Trophoblast cell (in vitro differentiated cells and primary cell): ENCODE measurements around the gene STK33.
A peak's percentile ranks its signal among the peaks of the same experiment; 100 is the strongest.

Experiments
- DNase-seq, 2 donors: peaks; one replicate each; pipeline ENCODE4 v3.0.0-alpha.2; 2016
- H2AFZ ChIP-seq: 2 replicates; pipeline ENCODE4 v1.6.1; 2013; ENCODE audit warnings: low read length, moderate library complexity, mild to moderate bottlenecking; ENCODE audit not compliant: insufficient read depth, poor library complexity
- H2AK5ac ChIP-seq: 2 replicates; pipeline ENCODE4 v1.6.1; 2013; ENCODE audit warnings: mild to moderate bottlenecking, low read length
- H2BK120ac ChIP-seq: 2 replicates; pipeline ENCODE4 v1.6.1; 2013; ENCODE audit warnings: low read length, mild to moderate bottlenecking, moderate library complexity; ENCODE audit not compliant: insufficient read depth, poor library complexity
- H2BK12ac ChIP-seq: 2 replicates; pipeline ENCODE4 v1.6.1; 2013; ENCODE audit warnings: mild to moderate bottlenecking, low read length, moderate library complexity
- H2BK5ac ChIP-seq: 2 replicates; pipeline ENCODE4 v1.6.1; 2013; ENCODE audit warnings: low read length, low read depth, moderate library complexity, mild to moderate bottlenecking; ENCODE audit not compliant: poor library complexity
- H3K14ac ChIP-seq: 2 replicates; pipeline ENCODE4 v1.6.1; 2013; ENCODE audit warnings: mild to moderate bottlenecking, low read length
- H3K18ac ChIP-seq: 2 replicates; pipeline ENCODE4 v1.6.1; 2013; ENCODE audit warnings: mild to moderate bottlenecking, low read length
- H3K23ac ChIP-seq: 2 replicates; pipeline ENCODE4 v1.6.1; 2013; ENCODE audit warnings: low read length
- H3K27ac ChIP-seq: 2 replicates; pipeline ENCODE4 v1.5.1; 2013; ENCODE audit warnings: low read depth, mild to moderate bottlenecking, inconsistent platforms, low read length, moderate library complexity
- H3K27me3 ChIP-seq: 2 replicates; pipeline ENCODE4 v1.6.1; 2013; ENCODE audit warnings: inconsistent platforms, mild to moderate bottlenecking, low read length, moderate library complexity; ENCODE audit not compliant: insufficient read depth
- H3K36me3 ChIP-seq, 2 experiments: 1 replicate in 1 of 2; 2 replicates in 1 of 2; pipeline ENCODE4 v1.6.1; 2013; ENCODE audit warnings: low read length in 2 of 2, mild to moderate bottlenecking in 2 of 2, moderate library complexity in 1 of 2; ENCODE audit not compliant: insufficient read depth in 2 of 2, control insufficient read depth in 1 of 2
- H3K4ac ChIP-seq: 2 replicates; pipeline ENCODE4 v1.6.1; 2013; ENCODE audit warnings: low read depth, mild to moderate bottlenecking, low read length, moderate library complexity
- H3K4me1 ChIP-seq, 2 experiments: 1 replicate in 1 of 2; 2 replicates in 1 of 2; pipeline ENCODE4 v1.6.1; 2013; ENCODE audit warnings: low read length in 2 of 2, mild to moderate bottlenecking in 2 of 2, moderate library complexity in 1 of 2; ENCODE audit not compliant: insufficient read depth in 2 of 2, control insufficient read depth in 1 of 2
- H3K4me2 ChIP-seq: 2 replicates; pipeline ENCODE4 v1.6.1; 2013; ENCODE audit warnings: inconsistent platforms, mild to moderate bottlenecking, low read length, moderate library complexity
- H3K4me3 ChIP-seq: 2 replicates; pipeline ENCODE4 v1.5.1; 2013; ENCODE audit warnings: mild to moderate bottlenecking, low read depth, low read length, inconsistent platforms
- H3K79me1 ChIP-seq: one replicate; pipeline ENCODE4 v1.6.1; 2013; ENCODE audit warnings: low read length
- H3K79me2 ChIP-seq: 2 replicates; pipeline ENCODE4 v1.6.1; 2013; ENCODE audit warnings: low read length, mild to moderate bottlenecking; ENCODE audit not compliant: control insufficient read depth, insufficient read depth, poor library complexity
- H3K9ac ChIP-seq: 2 replicates; pipeline ENCODE4 v1.6.1; 2013; ENCODE audit warnings: mild to moderate bottlenecking, low read length
- H3K9me3 ChIP-seq: 2 replicates; pipeline ENCODE4 v1.6.1; 2013; ENCODE audit warnings: low read depth, mild to moderate bottlenecking, control low read depth, inconsistent platforms, low read length; ENCODE audit not compliant: insufficient read depth
- H4K12ac ChIP-seq: 2 replicates; pipeline ENCODE4 v1.6.1; 2013; ENCODE audit warnings: low read depth, mild to moderate bottlenecking, low read length, moderate library complexity
- H4K8ac ChIP-seq: 2 replicates; pipeline ENCODE4 v1.6.1; 2013; ENCODE audit warnings: low read depth, mild to moderate bottlenecking, low read length, moderate library complexity
- H4K91ac ChIP-seq: one replicate; pipeline ENCODE4 v1.6.1; 2013; ENCODE audit warnings: low read depth, mild to moderate bottlenecking, low read length, moderate library complexity
- WGBS: extraction: QIAGEN DNeasy Blood & Tissue Kit; methylation state at CpG from one replicate; pipeline ENCODE4 v1.1.7; 2013; ENCODE audit warnings: missing lambda C conversion rate; ENCODE audit not compliant: insufficient read length, insufficient coverage; ENCODE audit errors: extremely low coverage; 5-methylcytosine and 5-hydroxymethylcytosine counted together

Gene STK33

GRCh38 chr11:8586184-8586583 lies 7.8 kb downstream of the STK33 start:
- no peak overlapping the region for H3K4me2 ChIP-seq
- H3K4me1 ChIP-seq = no peaks in the 10 kb centered on the region
- no peak overlapping the region for H2AK5ac ChIP-seq
- no peak overlapping the region for H2BK5ac ChIP-seq
- no peak overlapping the region for H3K9ac ChIP-seq
- H3K14ac ChIP-seq = no peak overlapping the region
- WGBS = no CpG with 5 or more reads among the region's 1 CpG
- H3K36me3 ChIP-seq = no peaks in the 10 kb centered on the region
- H2BK12ac ChIP-seq = no peak overlapping the region
- H3K79me2 ChIP-seq = no peaks in the 10 kb centered on the region
- no peaks in the 10 kb centered on the region for H3K9me3 ChIP-seq
- H2BK120ac ChIP-seq = no peak overlapping the region
- no peaks in the 10 kb centered on the region for H3K27me3 ChIP-seq
- H3K27ac ChIP-seq = no peak overlapping the region
- H4K12ac ChIP-seq = no peak overlapping the region
- no peak overlapping the region for H3K23ac ChIP-seq
- no peak overlapping the region for H2AFZ ChIP-seq
- no peaks in the 10 kb centered on the region for H3K79me1 ChIP-seq
- no peak overlapping the region for H3K18ac ChIP-seq
- H4K8ac ChIP-seq = no peak overlapping the region
- H4K91ac ChIP-seq = no peak overlapping the region
- no peak overlapping the region for H3K4ac ChIP-seq
- no peak for DNase-seq
- no peak overlapping the region for H3K4me3 ChIP-seq

- no peak overlapping the region for H3K9ac ChIP-seq
- H3K79me1 ChIP-seq = no peaks in the 10 kb centered on the region
- H2AK5ac ChIP-seq = no peak overlapping the region
- H3K9me3 ChIP-seq = no peaks in the 10 kb centered on the region
- H3K79me2 ChIP-seq = no peaks in the 10 kb centered on the region
- no peak for DNase-seq
- no peak overlapping the region for H3K18ac ChIP-seq
- no peak overlapping the region for H2BK12ac ChIP-seq
- H4K91ac ChIP-seq = no peak overlapping the region
- no peaks in the 10 kb centered on the region for H3K36me3 ChIP-seq
- no peak overlapping the region for H2BK5ac ChIP-seq
- H2AFZ ChIP-seq = no peak overlapping the region
- no peak overlapping the region for H2BK120ac ChIP-seq
- H3K23ac ChIP-seq = no peak overlapping the region
- no peak overlapping the region for H3K14ac ChIP-seq
- no peaks in the 10 kb centered on the region for H3K27me3 ChIP-seq
- H3K4me2 ChIP-seq = no peak overlapping the region
- H3K4ac ChIP-seq = no peak overlapping the region
- H3K27ac ChIP-seq = no peak overlapping the region
- no peaks in the 10 kb centered on the region for H3K4me1 ChIP-seq
- H4K8ac ChIP-seq = no peak overlapping the region
- H3K4me3 ChIP-seq = no peak overlapping the region
- H4K12ac ChIP-seq = no peak overlapping the region
- no CpG with 5 or more reads among the region's 2 CpGs for WGBS
These were observed 9.5 kb downstream of the STK33 start for GRCh38 chr11:8584511-8584910.

DNA sequence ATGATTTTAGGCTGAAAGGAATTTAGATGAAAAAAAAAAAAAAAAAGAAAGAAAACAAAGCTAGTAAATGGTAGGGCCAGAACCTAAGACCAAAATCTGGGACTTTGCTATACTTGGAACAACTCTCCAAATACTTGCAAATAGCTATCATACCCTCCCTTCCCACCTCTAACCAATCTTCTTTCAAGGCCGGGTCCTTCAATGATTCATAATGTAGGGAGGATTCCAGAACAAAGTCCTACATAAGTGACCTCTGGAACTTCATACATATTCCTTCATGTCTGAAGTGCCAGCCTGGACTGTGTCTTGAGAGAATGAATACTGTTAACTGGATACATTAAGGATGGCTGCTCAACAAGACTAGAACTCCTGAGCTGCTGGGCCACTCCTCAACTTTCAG lies 9.9 kb downstream of the STK33 start:
- Histone ChIP-seq H3K18ac (no peak overlapping the region), H3K4ac (no peak overlapping the region), H3K36me3 (no peaks in the 10 kb centered on the region), H3K4me1 (no peaks in the 10 kb centered on the region), H2BK5ac (no peak overlapping the region), H3K9me3 (no peaks in the 10 kb centered on the region), H2BK12ac (no peak overlapping the region), H3K27ac (no peak overlapping the region), H3K4me2 (no peak overlapping the region), H4K12ac (no peak overlapping the region), H3K79me2 (no peaks in the 10 kb centered on the region), H3K79me1 (no peaks in the 10 kb centered on the region), H3K23ac (no peak overlapping the region), H2BK120ac (no peak overlapping the region), H3K27me3 (no peaks in the 10 kb centered on the region), H3K14ac (no peak overlapping the region), H2AK5ac (no peak overlapping the region), H4K91ac (no peak overlapping the region), H3K4me3 (no peak overlapping the region), H3K9ac (no peak overlapping the region), H4K8ac (no peak overlapping the region), H2AFZ (no peak overlapping the region)
- no CpG with 5 or more reads among the region's 1 CpG for WGBS
- DNase-seq = no peak

GRCh38 chr11:8581300-8581699 lies 12.7 kb downstream of the STK33 start:
- Histone ChIP-seq H3K27ac (no peak overlapping the region), H2AFZ (no peak overlapping the region), H3K4me3 (no peak overlapping the region), H4K8ac (no peak overlapping the region), H2AK5ac (no peak overlapping the region), H2BK120ac (no peak overlapping the region), H3K9ac (no peak overlapping the region), H3K27me3 (no peaks in the 10 kb centered on the region), H3K79me2 (no peaks in the 10 kb centered on the region), H3K4me1 (no peaks in the 10 kb centered on the region), H3K4ac (no peak overlapping the region), H3K36me3 (no peaks in the 10 kb centered on the region), H3K79me1 (no peaks in the 10 kb centered on the region), H3K23ac (no peak overlapping the region), H4K91ac (no peak overlapping the region), H4K12ac (no peak overlapping the region), H3K4me2 (no peak overlapping the region), H2BK5ac (no peak overlapping the region), H2BK12ac (no peak overlapping the region), H3K14ac (no peak overlapping the region), H3K18ac (no peak overlapping the region), H3K9me3 (no peaks in the 10 kb centered on the region)
- peak; percentile 11 to 54 for DNase-seq
- WGBS = no CpG with 5 or more reads among the region's 3 CpGs
